SU-DHL-6 (cell line): ENCODE measurements around the gene NHLRC2.

Experiments used
- EZH2phosphoT487 ChIP-seq: fragments of 200-600 bp; sonication (generic), shearing (Covaris generic); conservative IDR thresholded peaks from 2 replicates; pipeline ENCODE4 v1.6.1; 2018; ENCODE audit warnings: mild to moderate bottlenecking, antibody characterized with exemption, low read length, moderate library complexity, mixed read lengths
- TF ChIP-seq, protein P1 (sequence below): fragments of 200-600 bp; sonication (generic); IDR thresholded peaks from one replicate; pipeline ENCODE4 v1.5.1; 2017; ENCODE audit warnings: antibody characterized with exemption, mild to moderate bottlenecking, low read length, moderate library complexity; ENCODE audit not compliant: insufficient read depth, poor library complexity, severe bottlenecking

- TF ChIP-seq, protein P1, sequence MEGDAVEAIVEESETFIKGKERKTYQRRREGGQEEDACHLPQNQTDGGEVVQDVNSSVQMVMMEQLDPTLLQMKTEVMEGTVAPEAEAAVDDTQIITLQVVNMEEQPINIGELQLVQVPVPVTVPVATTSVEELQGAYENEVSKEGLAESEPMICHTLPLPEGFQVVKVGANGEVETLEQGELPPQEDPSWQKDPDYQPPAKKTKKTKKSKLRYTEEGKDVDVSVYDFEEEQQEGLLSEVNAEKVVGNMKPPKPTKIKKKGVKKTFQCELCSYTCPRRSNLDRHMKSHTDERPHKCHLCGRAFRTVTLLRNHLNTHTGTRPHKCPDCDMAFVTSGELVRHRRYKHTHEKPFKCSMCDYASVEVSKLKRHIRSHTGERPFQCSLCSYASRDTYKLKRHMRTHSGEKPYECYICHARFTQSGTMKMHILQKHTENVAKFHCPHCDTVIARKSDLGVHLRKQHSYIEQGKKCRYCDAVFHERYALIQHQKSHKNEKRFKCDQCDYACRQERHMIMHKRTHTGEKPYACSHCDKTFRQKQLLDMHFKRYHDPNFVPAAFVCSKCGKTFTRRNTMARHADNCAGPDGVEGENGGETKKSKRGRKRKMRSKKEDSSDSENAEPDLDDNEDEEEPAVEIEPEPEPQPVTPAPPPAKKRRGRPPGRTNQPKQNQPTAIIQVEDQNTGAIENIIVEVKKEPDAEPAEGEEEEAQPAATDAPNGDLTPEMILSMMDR: no peak
- no peak for TF ChIP-seq EZH2phosphoT487
Measured at GRCh38 chr10:113890769-113891168, 36.3 kb downstream of the NHLRC2 start.
